ENCODE results near the gene C19orf38.

The C19orf38 gene

DNA sequence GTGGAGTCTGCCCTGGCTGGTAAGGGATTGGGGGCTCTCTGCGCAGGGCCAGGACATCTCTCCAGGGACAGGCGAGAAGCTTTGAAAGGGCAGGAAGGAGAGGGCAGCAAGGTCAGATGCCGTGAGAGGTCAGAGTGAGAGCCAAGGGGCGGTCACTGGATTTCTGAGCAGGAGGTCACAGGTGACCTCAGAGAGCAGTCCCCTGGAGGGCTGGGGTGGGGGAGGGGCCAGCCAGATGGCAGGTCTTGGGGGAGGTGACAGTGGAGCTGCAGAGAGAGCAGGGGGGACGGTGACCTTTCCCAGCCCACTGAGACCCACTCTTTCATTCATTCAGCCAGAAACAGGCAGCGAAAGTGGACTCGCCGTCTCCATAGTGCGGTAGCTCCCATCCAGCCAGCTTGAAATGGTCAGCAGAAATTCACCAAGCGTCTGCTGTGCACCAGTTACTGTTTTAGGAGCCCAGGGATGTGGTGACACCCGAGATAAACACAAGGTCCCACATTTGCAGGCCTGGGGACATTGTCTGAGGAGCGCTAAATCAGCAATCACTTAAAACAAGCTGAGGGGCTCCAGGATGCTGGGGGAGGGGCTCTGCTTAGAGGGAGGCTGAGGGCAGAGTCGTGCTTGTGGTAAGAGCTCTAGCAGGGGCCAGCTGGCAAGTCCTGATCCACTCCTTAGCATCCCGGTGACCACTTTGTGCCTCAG, 33.3 kb downstream of the C19orf38 start:
- Histone ChIP-seq H3K4me1 (ENCODE audit: control insufficient read depth in 2 of 2, insufficient read depth in 1 of 2, low read depth in 1 of 2, low read length in 2 of 2) (peaks cover 49 to 52% of the 10 kb centered on the region in 2 donors), H2BK15ac (ENCODE audit: low read length) (no peak overlapping the region), H3K23ac (ENCODE audit: low read depth, low read length, poor library complexity) (no peak overlapping the region), H3K4me3 (ENCODE audit: low read length in 2 of 2) (no peak overlapping the region), H2BK12ac (ENCODE audit: low read length) (no peak overlapping the region), H3K79me1 (ENCODE audit: low read depth, low read length) (peaks cover 15% of the 10 kb centered on the region), H2BK120ac (ENCODE audit: low read depth, low read length) (no peak overlapping the region), H3K18ac (ENCODE audit: low read length) (peak overlapping the region; percentile 38), H3K27ac (replicated peaks; ENCODE audit: low read length) (peak overlapping the region; percentile 85), H2BK5ac (ENCODE audit: low read length) (no peak overlapping the region), H3K9ac (ENCODE audit: low read depth, low read length, poor library complexity) (no peak overlapping the region), H3K9me3 (replicated peaks in 1 of 2; ENCODE audit: control insufficient read depth in 2 of 2, insufficient read depth in 1 of 2, low read depth in 1 of 2, low read length in 2 of 2) (no peaks in the 10 kb centered on the region), H4K91ac (ENCODE audit: low read depth, low read length, poor library complexity) (no peak overlapping the region), H2AFZ (ENCODE audit: low read length) (no peak overlapping the region), H3K4me2 (ENCODE audit: insufficient read depth, low read length, poor library complexity, severe bottlenecking) (peak overlapping the region; percentile 47), H4K8ac (ENCODE audit: low read depth, low read length) (no peak overlapping the region), H3K27me3 (ENCODE audit: control insufficient read depth in 3 of 3, insufficient read depth in 3 of 3, low read depth in 1 of 3, low read length in 3 of 3) (no peaks in the 10 kb centered on the region), H3K36me3 (replicated peaks in 1 of 2; ENCODE audit: control insufficient read depth in 2 of 2, insufficient read depth in 2 of 2, low read length in 2 of 2) (peaks cover 4 to 9% of the 10 kb centered on the region in 2 donors), H3K14ac (ENCODE audit: low read length) (no peak overlapping the region), H2AK5ac (ENCODE audit: low read depth, low read length) (peak overlapping the region; percentile 16), H3K4ac (ENCODE audit: low read length) (no peak overlapping the region)
- peak; percentile 83 for DNase-seq (ENCODE audit: low spot score)
- WGBS, 2 donors (ENCODE audit: extremely low coverage in 2 of 2, insufficient read length in 2 of 2, insufficient replicate concordance in 1 of 2): no CpG with 5 or more reads among the region's 14 CpGs

DNA sequence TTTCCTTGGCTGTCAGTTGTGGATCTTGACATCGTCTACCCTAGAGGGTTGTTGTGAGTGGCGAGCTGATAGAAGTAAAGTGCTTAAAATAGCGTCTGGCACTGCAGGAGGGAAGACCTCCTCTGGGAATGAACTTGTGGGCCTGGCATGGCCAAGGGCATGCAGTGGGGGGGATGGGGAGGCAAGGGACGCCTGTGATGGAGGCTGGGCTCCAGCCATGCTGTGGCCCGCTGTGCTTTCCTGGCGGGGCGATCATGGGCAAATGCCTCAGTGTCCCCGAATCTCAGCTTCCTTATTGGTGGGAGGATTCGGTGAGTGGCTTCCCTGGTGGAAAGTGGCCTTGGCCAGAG, 33.9 kb downstream of the C19orf38 start:
- Histone ChIP-seq H2AFZ (ENCODE audit: low read length) (no peak overlapping the region), H4K91ac (ENCODE audit: low read depth, low read length, poor library complexity) (no peak overlapping the region), H2BK12ac (ENCODE audit: low read length) (no peak overlapping the region), H3K4me1 (ENCODE audit: control insufficient read depth in 2 of 2, insufficient read depth in 1 of 2, low read depth in 1 of 2, low read length in 2 of 2) (peaks cover 52% of the 10 kb centered on the region in 2 donors), H3K27me3 (ENCODE audit: control insufficient read depth in 3 of 3, insufficient read depth in 3 of 3, low read depth in 1 of 3, low read length in 3 of 3) (no peaks in the 10 kb centered on the region), H3K9me3 (replicated peaks in 1 of 2; ENCODE audit: control insufficient read depth in 2 of 2, insufficient read depth in 1 of 2, low read depth in 1 of 2, low read length in 2 of 2) (no peaks in the 10 kb centered on the region), H2BK5ac (ENCODE audit: low read length) (no peak overlapping the region), H2BK15ac (ENCODE audit: low read length) (no peak overlapping the region), H3K9ac (ENCODE audit: low read depth, low read length, poor library complexity) (no peak overlapping the region), H3K14ac (ENCODE audit: low read length) (no peak overlapping the region), H3K23ac (ENCODE audit: low read depth, low read length, poor library complexity) (no peak overlapping the region), H3K4ac (ENCODE audit: low read length) (no peak overlapping the region), H2BK120ac (ENCODE audit: low read depth, low read length) (no peak overlapping the region), H3K79me1 (ENCODE audit: low read depth, low read length) (peaks cover 16% of the 10 kb centered on the region), H3K18ac (ENCODE audit: low read length) (peak overlapping the region; percentile 44), H3K27ac (replicated peaks; ENCODE audit: low read length) (peak overlapping the region; percentile 85), H3K4me3 (ENCODE audit: low read length in 2 of 2) (no peak overlapping the region), H3K4me2 (ENCODE audit: insufficient read depth, low read length, poor library complexity, severe bottlenecking) (peak overlapping the region; percentile 47), H2AK5ac (ENCODE audit: low read depth, low read length) (peak overlapping the region; percentile 16), H3K36me3 (replicated peaks in 1 of 2; ENCODE audit: control insufficient read depth in 2 of 2, insufficient read depth in 2 of 2, low read length in 2 of 2) (peaks cover 4% of the 10 kb centered on the region in 2 donors), H4K8ac (ENCODE audit: low read depth, low read length) (no peak overlapping the region)
- WGBS, 2 donors (ENCODE audit: extremely low coverage in 2 of 2, insufficient read length in 2 of 2, insufficient replicate concordance in 1 of 2): no CpG with 5 or more reads among the region's 9 CpGs
- no peak for DNase-seq (ENCODE audit: low spot score)

DNA sequence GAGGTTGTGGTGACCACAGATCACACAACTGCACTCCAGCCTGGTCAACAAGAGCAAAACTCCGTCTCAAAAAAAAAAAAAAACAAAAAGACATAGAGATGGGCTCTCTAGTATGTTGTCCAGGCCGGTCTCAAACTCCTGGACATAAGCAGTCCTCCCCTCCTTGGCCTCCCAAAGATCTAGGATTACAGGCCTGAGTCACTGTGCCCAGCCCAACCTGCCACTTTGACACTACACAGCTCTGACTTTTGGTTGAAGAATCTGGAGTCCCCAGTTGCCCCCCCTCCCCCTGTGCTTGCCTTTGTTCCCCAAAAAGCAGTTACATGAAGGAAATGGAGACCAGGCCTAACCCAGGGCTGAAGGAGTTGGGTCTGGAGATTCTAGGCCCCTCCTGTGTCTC, 36.1 kb downstream of the C19orf38 start:
- Histone ChIP-seq H3K23ac (ENCODE audit: low read depth, low read length, poor library complexity) (no peak overlapping the region), H3K27me3 (ENCODE audit: control insufficient read depth in 3 of 3, insufficient read depth in 3 of 3, low read depth in 1 of 3, low read length in 3 of 3) (no peaks in the 10 kb centered on the region), H3K27ac (replicated peaks; ENCODE audit: low read length) (no peak overlapping the region), H2BK12ac (ENCODE audit: low read length) (no peak overlapping the region), H3K4ac (ENCODE audit: low read length) (no peak overlapping the region), H3K4me3 (ENCODE audit: low read length in 2 of 2) (no peak overlapping the region), H3K14ac (ENCODE audit: low read length) (no peak overlapping the region), H3K9me3 (replicated peaks in 1 of 2; ENCODE audit: control insufficient read depth in 2 of 2, insufficient read depth in 1 of 2, low read depth in 1 of 2, low read length in 2 of 2) (no peaks in the 10 kb centered on the region), H4K8ac (ENCODE audit: low read depth, low read length) (no peak overlapping the region), H2BK15ac (ENCODE audit: low read length) (no peak overlapping the region), H4K91ac (ENCODE audit: low read depth, low read length, poor library complexity) (no peak overlapping the region), H2BK120ac (ENCODE audit: low read depth, low read length) (no peak overlapping the region), H3K4me2 (ENCODE audit: insufficient read depth, low read length, poor library complexity, severe bottlenecking) (no peak overlapping the region), H2BK5ac (ENCODE audit: low read length) (no peak overlapping the region), H3K36me3 (replicated peaks in 1 of 2; ENCODE audit: control insufficient read depth in 2 of 2, insufficient read depth in 2 of 2, low read length in 2 of 2) (peaks cover 3 to 4% of the 10 kb centered on the region in 2 donors), H3K9ac (ENCODE audit: low read depth, low read length, poor library complexity) (no peak overlapping the region), H3K4me1 (ENCODE audit: control insufficient read depth in 2 of 2, insufficient read depth in 1 of 2, low read depth in 1 of 2, low read length in 2 of 2) (peaks cover 68 to 71% of the 10 kb centered on the region in 2 donors), H2AFZ (ENCODE audit: low read length) (no peak overlapping the region), H2AK5ac (ENCODE audit: low read depth, low read length) (no peak overlapping the region), H3K18ac (ENCODE audit: low read length) (no peak overlapping the region), H3K79me1 (ENCODE audit: low read depth, low read length) (peaks cover 25% of the 10 kb centered on the region)
- no CpG with 5 or more reads among the region's 2 CpGs for WGBS, 2 donors (ENCODE audit: extremely low coverage in 2 of 2, insufficient read length in 2 of 2, insufficient replicate concordance in 1 of 2)
- DNase-seq (ENCODE audit: low spot score): no peak

DNA sequence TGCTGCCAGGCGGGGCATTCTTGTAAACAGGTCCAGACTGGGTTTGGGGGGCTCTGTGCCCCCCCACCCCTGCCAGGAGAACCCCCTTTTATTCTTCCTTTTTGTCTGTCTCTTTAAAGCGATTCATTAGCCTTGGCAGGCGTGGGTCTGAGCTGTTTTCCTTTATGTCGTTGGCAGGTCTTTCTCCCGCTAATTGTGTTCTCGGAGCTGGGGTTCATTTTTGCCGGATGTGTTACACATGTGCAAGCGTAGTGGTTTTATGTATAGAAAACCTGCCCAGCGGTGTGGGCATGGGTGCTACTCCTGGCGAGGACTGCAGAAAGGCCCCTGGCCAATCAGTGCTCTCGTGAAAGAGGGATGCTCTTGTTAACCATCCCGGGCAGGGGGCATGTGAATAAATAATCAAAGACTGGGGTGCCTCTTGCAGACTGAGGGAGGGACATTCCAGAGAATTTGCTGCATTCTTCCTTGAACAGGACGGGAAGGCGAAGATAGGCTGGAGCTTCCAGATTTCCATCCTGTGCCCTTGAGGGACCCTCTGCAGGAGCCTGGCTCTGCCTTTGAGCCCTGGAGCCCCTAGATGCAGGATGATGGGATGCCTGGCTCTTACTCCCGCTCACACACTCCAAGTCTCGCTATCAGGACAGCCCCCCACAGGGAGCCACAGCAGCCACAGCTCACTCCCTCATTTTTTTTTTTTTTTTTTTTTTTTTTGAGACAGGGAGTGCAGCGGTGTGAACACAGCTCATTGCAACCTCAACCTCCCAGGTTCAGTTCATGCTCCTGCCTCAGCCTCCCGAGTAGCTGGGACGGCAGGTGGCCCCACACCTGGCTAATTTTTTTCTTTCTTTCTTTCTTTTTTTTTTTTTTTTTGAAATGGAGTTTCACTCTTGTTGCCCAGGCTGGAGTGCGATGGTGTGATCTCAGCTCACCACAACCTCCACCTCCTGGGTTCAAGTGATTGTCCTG, 37.3 kb downstream of the C19orf38 start:
- Histone ChIP-seq H2BK120ac (ENCODE audit: low read depth, low read length) (no peak overlapping the region), H3K27ac (replicated peaks; ENCODE audit: low read length) (peak overlapping the region; percentile 76), H3K18ac (ENCODE audit: low read length) (peak overlapping the region; percentile 72), H4K8ac (ENCODE audit: low read depth, low read length) (no peak overlapping the region), H3K9me3 (replicated peaks in 1 of 2; ENCODE audit: control insufficient read depth in 2 of 2, insufficient read depth in 1 of 2, low read depth in 1 of 2, low read length in 2 of 2) (no peaks in the 10 kb centered on the region), H2BK15ac (ENCODE audit: low read length) (no peak overlapping the region), H3K4ac (ENCODE audit: low read length) (no peak overlapping the region), H3K23ac (ENCODE audit: low read depth, low read length, poor library complexity) (peak overlapping the region; percentile 37), H3K14ac (ENCODE audit: low read length) (no peak overlapping the region), H3K4me3 (ENCODE audit: low read length in 2 of 2) (no peak overlapping the region), H3K27me3 (ENCODE audit: control insufficient read depth in 3 of 3, insufficient read depth in 3 of 3, low read depth in 1 of 3, low read length in 3 of 3) (no peaks in the 10 kb centered on the region), H3K4me2 (ENCODE audit: insufficient read depth, low read length, poor library complexity, severe bottlenecking) (no peak overlapping the region), H2AFZ (ENCODE audit: low read length) (no peak overlapping the region), H2BK5ac (ENCODE audit: low read length) (no peak overlapping the region), H3K9ac (ENCODE audit: low read depth, low read length, poor library complexity) (no peak overlapping the region), H2BK12ac (ENCODE audit: low read length) (no peak overlapping the region), H3K79me1 (ENCODE audit: low read depth, low read length) (peaks cover 21% of the 10 kb centered on the region), H3K36me3 (replicated peaks in 1 of 2; ENCODE audit: control insufficient read depth in 2 of 2, insufficient read depth in 2 of 2, low read length in 2 of 2) (peaks cover 0 to 2% of the 10 kb centered on the region in 2 donors), H4K91ac (ENCODE audit: low read depth, low read length, poor library complexity) (no peak overlapping the region), H3K4me1 (ENCODE audit: control insufficient read depth in 2 of 2, insufficient read depth in 1 of 2, low read depth in 1 of 2, low read length in 2 of 2) (peaks cover 57 to 59% of the 10 kb centered on the region in 2 donors), H2AK5ac (ENCODE audit: low read depth, low read length) (no peak overlapping the region)
- no peak for DNase-seq (ENCODE audit: low spot score)
- WGBS, 2 donors (ENCODE audit: extremely low coverage in 2 of 2, insufficient read length in 2 of 2, insufficient replicate concordance in 1 of 2): no CpG with 5 or more reads among the region's 20 CpGs
